ENCODE measurements around the gene JSRP1.

Gene JSRP1

GRCh38 chr19:2233601-2234280, 22.5 kb downstream of the JSRP1 start:
- no peak overlapping the region for H3K4me3 ChIP-seq (ENCODE audit: low read depth, low read length)
- TF ChIP-seq CTCF (IDR thresholded peaks at IDR 0.05; ENCODE audit: insufficient read depth, low read depth, low read length, missing control alignments), result no peak
- no peak for DNase-seq (ENCODE audit: low read depth)

- no peak for DNase-seq (ENCODE audit: low read depth)
- TF ChIP-seq CTCF (IDR thresholded peaks at IDR 0.05; ENCODE audit: insufficient read depth, low read depth, low read length, missing control alignments), result no peak
- H3K4me3 ChIP-seq (ENCODE audit: low read depth, low read length), result no peak overlapping the region
These were observed 23.7 kb downstream of the JSRP1 start for GRCh38 chr19:2232286-2233151.

- TF ChIP-seq CTCF (IDR thresholded peaks at IDR 0.05; ENCODE audit: insufficient read depth, low read depth, low read length, missing control alignments), result peak; percentile 13
- DNase-seq (ENCODE audit: low read depth), result peak; percentile 37
- no peak overlapping the region for H3K4me3 ChIP-seq (ENCODE audit: low read depth, low read length)
These were observed 24.5 kb downstream of the JSRP1 start for GRCh38 chr19:2231621-2232221.

- no peak overlapping the region for H3K4me3 ChIP-seq (ENCODE audit: low read depth, low read length)
- no peak for DNase-seq (ENCODE audit: low read depth)
- TF ChIP-seq CTCF (IDR thresholded peaks at IDR 0.05; ENCODE audit: insufficient read depth, low read depth, low read length, missing control alignments), result no peak
These were observed 25.2 kb downstream of the JSRP1 start for GRCh38 chr19:2230807-2231533.

GRCh38 chr19:2230033-2230531, 26.1 kb downstream of the JSRP1 start:
- H3K4me3 ChIP-seq (ENCODE audit: low read depth, low read length), result no peak overlapping the region
- no peak for DNase-seq (ENCODE audit: low read depth)
- TF ChIP-seq CTCF (IDR thresholded peaks at IDR 0.05; ENCODE audit: insufficient read depth, low read depth, low read length, missing control alignments), result no peak

All from GM12865 (cell line).